ENCODE measurements around the gene CRYBG1. TPM values are rescaled to one million over a fixed set of nuclear protein-coding genes. Genes with fewer than 3 reads are reported as not detected.

CRYBG1 gene
- polyA plus RNA-seq, 2 of the 4 experiments (the other 2 are of a cell fraction), result 0.31 to 0.37 TPM

DNA sequence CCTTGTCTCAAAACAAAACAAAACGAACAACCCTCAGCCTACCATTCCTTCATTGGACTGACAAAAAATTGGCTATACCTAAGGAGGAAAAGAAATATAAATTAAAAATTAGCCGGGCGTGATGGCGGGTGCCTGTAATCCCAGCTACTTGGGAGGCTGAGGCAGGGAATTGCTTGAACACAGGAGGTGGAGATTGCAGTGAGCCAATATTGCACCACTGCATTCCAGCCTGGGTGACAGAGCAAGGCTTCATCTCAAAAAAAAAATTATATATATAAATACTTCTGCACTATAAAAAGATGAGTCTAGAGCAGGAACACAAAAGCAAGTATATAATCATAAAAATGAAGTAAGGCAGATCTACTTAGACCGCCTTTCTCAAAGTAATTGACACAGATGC, 109.8 kb downstream of the CRYBG1 start:
- no peak for FAIRE-seq
- no peak for DNase-seq (ENCODE audit: low read depth in 1 of 2, low spot score in 1 of 2)
- Histone ChIP-seq H3K27ac (no peak overlapping the region), H3K4me2 (no peak overlapping the region), H3K4me1 (peaks cover 6% of the 10 kb centered on the region; the same call in 2 of the 3 replicates), H3K4me3 (no peak overlapping the region), H3K9me3 (no peaks in the 10 kb centered on the region)
- ATAC-seq, result no peak
- no peak for TF ChIP-seq MAZ (IDR thresholded peaks at IDR 0.05; ENCODE audit: borderline replicate concordance, low read depth, low read length)
- no peak for TF ChIP-seq FOSL2 (IDR thresholded peaks at IDR 0.05)
- TF ChIP-seq FOSL2 (CRISPR knock-in tag; IDR thresholded peaks at IDR 0.05), result no peak
- no peak for TF ChIP-seq HEYL (CRISPR knock-in tag; IDR thresholded peaks at IDR 0.05)
- TF ChIP-seq ZNF302 (CRISPR knock-in tag; IDR thresholded peaks at IDR 0.05), result no peak
- TF ChIP-seq RAD21 (conservative IDR thresholded peaks at IDR 0.05 in 1 of 2, IDR thresholded peaks at IDR 0.05 in 1 of 2), result no peak
- no peak for TF ChIP-seq ZFP36 (IDR thresholded peaks at IDR 0.05; ENCODE audit: borderline replicate concordance, partially characterized antibody)
- no peak for TF ChIP-seq ESRRA (IDR thresholded peaks at IDR 0.05; ENCODE audit: borderline replicate concordance, low read length)
- TF ChIP-seq NFE2L2 (conservative IDR thresholded peaks at IDR 0.05; ENCODE audit: low read length), result no peak
- no peak for TF ChIP-seq TP53 (CRISPR knock-in tag; IDR thresholded peaks at IDR 0.05)
- TF ChIP-seq RNF2 (IDR thresholded peaks at IDR 0.05; ENCODE audit: borderline replicate concordance, low read depth), result no peak
- no peak for TF ChIP-seq MYC (IDR thresholded peaks at IDR 0.05; ENCODE audit: borderline replicate concordance, low read length)
- no peak for TF ChIP-seq RCOR1 (IDR thresholded peaks at IDR 0.05; ENCODE audit: low read depth, low read length)
- no peak for TF ChIP-seq NR3C1 (IDR thresholded peaks at IDR 0.05)
- no peak for TF ChIP-seq FOSB (CRISPR knock-in tag; IDR thresholded peaks at IDR 0.05)
- TF ChIP-seq, protein P1, sequence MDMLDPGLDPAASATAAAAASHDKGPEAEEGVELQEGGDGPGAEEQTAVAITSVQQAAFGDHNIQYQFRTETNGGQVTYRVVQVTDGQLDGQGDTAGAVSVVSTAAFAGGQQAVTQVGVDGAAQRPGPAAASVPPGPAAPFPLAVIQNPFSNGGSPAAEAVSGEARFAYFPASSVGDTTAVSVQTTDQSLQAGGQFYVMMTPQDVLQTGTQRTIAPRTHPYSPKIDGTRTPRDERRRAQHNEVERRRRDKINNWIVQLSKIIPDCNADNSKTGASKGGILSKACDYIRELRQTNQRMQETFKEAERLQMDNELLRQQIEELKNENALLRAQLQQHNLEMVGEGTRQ (IDR thresholded peaks at IDR 0.05), result no peak
- TF ChIP-seq TFCP2L1 (CRISPR knock-in tag; IDR thresholded peaks at IDR 0.05), result no peak
- TF ChIP-seq, protein P2, sequence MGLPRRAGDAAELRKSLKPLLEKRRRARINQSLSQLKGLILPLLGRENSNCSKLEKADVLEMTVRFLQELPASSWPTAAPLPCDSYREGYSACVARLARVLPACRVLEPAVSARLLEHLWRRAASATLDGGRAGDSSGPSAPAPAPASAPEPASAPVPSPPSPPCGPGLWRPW (IDR thresholded peaks at IDR 0.05), result no peak
- no peak for TF ChIP-seq KDM1A (IDR thresholded peaks at IDR 0.05; ENCODE audit: low read depth)
- WGBS (ENCODE audit: missing lambda C conversion rate), result 73% methylated on average over 5 of the region's 5 CpGs
- POLR2A ChIA-PET, result interaction anchor here (0.6 kb wide), 1 partner anchor 11 kb away, joined by 4 read pairs; no protein-coding TSS in a partner anchor
- CTCF ChIA-PET, result interaction anchor here (0.7 kb wide), 1 partner anchor 416 kb away, joined by 3 read pairs; no protein-coding TSS in a partner anchor

DNA sequence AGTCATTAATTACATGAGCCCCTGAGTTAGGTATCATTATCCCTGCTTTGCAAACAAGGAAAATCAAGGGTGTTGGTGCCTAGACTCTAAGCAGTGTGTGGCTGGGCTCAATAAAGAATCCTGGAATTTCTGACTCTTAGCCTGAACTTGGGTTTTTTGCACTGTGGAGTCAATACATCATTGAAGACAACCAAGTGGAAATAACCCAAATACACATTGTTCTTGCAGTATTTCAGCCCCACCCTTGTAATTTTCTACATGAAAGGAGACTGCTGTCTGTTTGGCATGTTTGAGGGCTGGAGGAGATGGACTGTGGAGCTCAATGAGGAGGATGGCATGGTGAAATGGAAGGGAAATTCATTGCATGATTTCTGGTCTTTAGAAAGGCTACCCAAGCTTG, 110.3 kb downstream of the CRYBG1 start:
- H3K9me3 ChIP-seq, result no peaks in the 10 kb centered on the region
- H3K27ac ChIP-seq, result no peak overlapping the region
- ChIA-PET CTCF (interaction anchor here (0.7 to 1.9 kb wide), 2 partner anchors 96 to 416 kb away, joined by 3 to 8 read pairs; no protein-coding TSS in a partner anchor), POLR2A (interaction anchor here (0.6 kb wide), 1 partner anchor 11 kb away, joined by 4 read pairs; no protein-coding TSS in a partner anchor)
- no peak for ATAC-seq
- no peak for FAIRE-seq
- peaks cover 6% of the 10 kb centered on the region; the same call in 2 of the 3 replicates for H3K4me1 ChIP-seq
- no peak overlapping the region for H3K4me3 ChIP-seq
- TF ChIP-seq CBX8 (IDR thresholded peaks at IDR 0.05), result no peak
- TF ChIP-seq JUN (IDR thresholded peaks at IDR 0.05), result no peak
- TF ChIP-seq, protein P3, sequence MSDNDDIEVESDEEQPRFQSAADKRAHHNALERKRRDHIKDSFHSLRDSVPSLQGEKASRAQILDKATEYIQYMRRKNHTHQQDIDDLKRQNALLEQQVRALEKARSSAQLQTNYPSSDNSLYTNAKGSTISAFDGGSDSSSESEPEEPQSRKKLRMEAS (IDR thresholded peaks at IDR 0.05), result no peak
- no peak for TF ChIP-seq CHD4 (IDR thresholded peaks at IDR 0.05; ENCODE audit: borderline replicate concordance)
- TF ChIP-seq NFE2L2 (conservative IDR thresholded peaks at IDR 0.05; ENCODE audit: low read length), result no peak
- no peak for TF ChIP-seq KDM1A (IDR thresholded peaks at IDR 0.05; ENCODE audit: low read depth)
- TF ChIP-seq CBX2 (IDR thresholded peaks at IDR 0.05; ENCODE audit: borderline replicate concordance, low read depth), result no peak
- no peak for TF ChIP-seq POLR2A (IDR thresholded peaks at IDR 0.05; ENCODE audit: low read length)
- TF ChIP-seq RFX5 (IDR thresholded peaks at IDR 0.05), result no peak
- TF ChIP-seq TP53 (CRISPR knock-in tag; IDR thresholded peaks at IDR 0.05), result no peak
- no peak for TF ChIP-seq SMC3 (IDR thresholded peaks at IDR 0.05)
- TF ChIP-seq, protein P4, sequence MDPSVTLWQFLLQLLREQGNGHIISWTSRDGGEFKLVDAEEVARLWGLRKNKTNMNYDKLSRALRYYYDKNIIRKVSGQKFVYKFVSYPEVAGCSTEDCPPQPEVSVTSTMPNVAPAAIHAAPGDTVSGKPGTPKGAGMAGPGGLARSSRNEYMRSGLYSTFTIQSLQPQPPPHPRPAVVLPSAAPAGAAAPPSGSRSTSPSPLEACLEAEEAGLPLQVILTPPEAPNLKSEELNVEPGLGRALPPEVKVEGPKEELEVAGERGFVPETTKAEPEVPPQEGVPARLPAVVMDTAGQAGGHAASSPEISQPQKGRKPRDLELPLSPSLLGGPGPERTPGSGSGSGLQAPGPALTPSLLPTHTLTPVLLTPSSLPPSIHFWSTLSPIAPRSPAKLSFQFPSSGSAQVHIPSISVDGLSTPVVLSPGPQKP (IDR thresholded peaks at IDR 0.05; ENCODE audit: low read depth, low read length), result no peak
- TF ChIP-seq RCOR1 (IDR thresholded peaks at IDR 0.05; ENCODE audit: low read depth, low read length), result no peak
- TF ChIP-seq NPAS2 (CRISPR knock-in tag; IDR thresholded peaks at IDR 0.05; ENCODE audit: borderline replicate concordance), result no peak
- H3K4me2 ChIP-seq, result no peak overlapping the region
- no peak for DNase-seq (ENCODE audit: low read depth in 1 of 2, low spot score in 1 of 2)

Measured in A549 (cell line).